GM03348 (cell line): ENCODE data around the gene OR10W1.

Experiments used
- DNase-seq: peaks from one replicate; pipeline ENCODE4 v3.0.0; 2012; ENCODE audit warnings: low spot score

Gene OR10W1, protein sequence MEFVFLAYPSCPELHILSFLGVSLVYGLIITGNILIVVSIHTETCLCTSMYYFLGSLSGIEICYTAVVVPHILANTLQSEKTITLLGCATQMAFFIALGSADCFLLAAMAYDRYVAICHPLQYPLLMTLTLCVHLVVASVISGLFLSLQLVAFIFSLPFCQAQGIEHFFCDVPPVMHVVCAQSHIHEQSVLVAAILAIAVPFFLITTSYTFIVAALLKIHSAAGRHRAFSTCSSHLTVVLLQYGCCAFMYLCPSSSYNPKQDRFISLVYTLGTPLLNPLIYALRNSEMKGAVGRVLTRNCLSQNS

GRCh38 chr11:58268142-58268541, at the start of gene OR10W1:
Gene OR10W1, minus strand, starts transcription at chr11:58268260. Its CDS starts 402 bp downstream, at chr11:58267858.
- no peak for DNase-seq

GRCh38 chr11:58316142-58316541, 48.1 kb upstream of the OR10W1 start:
- DNase-seq = peak; percentile 35

- DNase-seq = peak; percentile 59
Measured at GRCh38 chr11:58301576-58301975, 33.5 kb upstream of the OR10W1 start.

GRCh38 chr11:58292017-58292416, 24.0 kb upstream of the OR10W1 start:
- no peak for DNase-seq

- DNase-seq = no peak
Measured at GRCh38 chr11:58289266-58289665, 21.2 kb upstream of the OR10W1 start.

- DNase-seq = peak; percentile 57
Measured at GRCh38 chr11:58286249-58286648, 18.2 kb upstream of the OR10W1 start.

GRCh38 chr11:58285483-58286040, 17.5 kb upstream of the OR10W1 start:
- DNase-seq = no peak

GRCh38 chr11:58276151-58276550, 8.1 kb upstream of the OR10W1 start:
- DNase-seq = no peak

DNA sequence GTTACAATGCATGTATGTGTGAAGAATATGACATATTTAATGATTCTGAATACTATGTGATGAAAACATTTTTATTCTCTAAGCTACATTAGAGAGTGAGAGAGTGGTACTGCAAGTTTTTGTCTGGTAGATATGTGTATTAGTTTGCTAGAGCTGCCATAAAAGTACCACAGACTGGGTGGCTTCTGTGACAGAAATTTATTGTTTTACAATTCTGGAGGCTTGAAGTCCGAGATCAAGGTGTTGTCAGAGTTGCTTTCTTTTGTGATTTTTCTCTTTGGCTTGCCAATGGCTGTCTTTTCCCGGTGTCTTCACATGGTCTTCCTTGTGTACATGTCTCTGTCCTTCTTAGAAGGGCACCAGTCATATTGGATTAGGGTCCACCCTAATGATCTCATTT, 6.9 kb upstream of the OR10W1 start:
- no peak for DNase-seq

DNA sequence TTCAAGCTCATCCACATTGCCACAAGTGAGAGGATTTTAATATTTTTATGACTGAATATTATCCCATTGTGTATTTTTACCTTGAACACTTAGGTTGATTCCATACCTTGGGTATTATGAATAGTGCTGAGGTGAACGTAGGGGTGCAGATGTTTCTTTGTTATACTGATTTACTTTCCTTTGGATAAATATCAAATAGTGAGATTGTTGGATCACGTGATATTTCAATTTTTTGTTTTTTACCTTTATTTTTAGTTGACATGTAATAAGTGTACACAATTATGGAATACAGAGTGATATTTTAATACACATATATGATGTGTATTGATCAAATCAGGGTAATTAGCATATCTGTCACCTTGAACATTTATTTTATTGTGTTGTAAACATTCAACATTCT, 8.1 kb downstream of the OR10W1 start:
- no peak for DNase-seq

DNA sequence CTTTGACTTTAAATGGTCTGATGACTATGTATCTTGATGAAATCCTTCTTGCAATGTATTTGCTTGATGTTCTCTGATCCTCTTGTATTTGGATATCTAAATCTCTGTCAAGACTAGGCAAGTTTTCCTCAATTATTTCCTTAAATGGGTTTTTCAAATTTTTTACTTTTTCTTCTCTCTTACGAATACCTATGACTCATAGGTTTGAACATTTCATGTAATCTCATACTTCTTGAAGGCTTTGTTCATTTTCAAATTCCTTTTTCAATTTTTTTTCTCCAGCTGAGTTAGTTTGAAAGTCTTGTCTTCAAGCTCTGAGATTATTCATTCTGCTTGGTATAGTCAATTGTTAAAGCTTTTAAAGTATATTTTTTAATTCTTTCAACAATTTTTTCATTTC, 13.1 kb downstream of the OR10W1 start:
- no peak for DNase-seq

DNA sequence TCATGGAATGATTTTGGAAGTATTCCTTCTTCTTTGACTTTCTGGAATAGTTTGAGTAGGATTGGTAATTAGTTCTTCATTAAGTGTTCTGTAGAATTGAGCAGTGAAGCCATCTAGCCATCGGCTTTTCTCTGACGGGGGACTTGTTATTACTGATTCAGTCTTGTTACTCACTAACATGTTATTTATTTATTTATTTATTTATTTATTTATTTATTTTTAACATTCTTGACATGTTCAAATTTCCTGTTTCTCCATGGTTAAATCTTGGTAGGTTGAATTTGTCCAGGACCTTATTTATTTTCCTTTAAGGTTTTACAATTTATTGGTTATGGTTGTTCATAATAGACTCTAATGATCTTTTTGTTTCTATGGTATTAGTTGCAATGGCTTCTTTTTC, 24.1 kb downstream of the OR10W1 start:
- DNase-seq = no peak

- DNase-seq = no peak
Measured at GRCh38 chr11:58227956-58228615, 40.0 kb downstream of the OR10W1 start.

DNA sequence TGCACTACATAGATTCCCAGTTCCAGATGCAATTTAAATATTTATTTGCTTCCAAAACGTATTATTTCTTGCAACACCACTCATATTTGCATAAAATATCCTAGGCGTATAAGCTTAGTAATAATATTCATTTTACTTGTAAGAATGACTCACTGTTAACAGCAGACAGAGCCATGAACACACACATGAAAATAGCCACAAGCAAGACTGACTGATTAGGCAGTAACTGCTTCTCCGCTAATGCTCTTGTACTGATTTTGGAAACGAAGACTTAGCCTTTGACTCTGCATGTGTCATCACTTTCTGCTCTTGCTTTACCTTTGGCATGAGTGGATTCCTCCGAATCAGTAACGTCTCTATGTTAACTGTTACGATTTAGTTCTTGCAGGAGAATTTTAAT, 45.3 kb downstream of the OR10W1 start:
- DNase-seq = no peak
